Tibial nerve (tissue), 4 donors: Measurements from ENCODE around the gene TAS1R1.
A peak's percentile ranks its signal among the peaks of the same experiment; 100 is the strongest.

Experiments
- CTCF ChIP-seq, 5 experiments: fragments of 200-600 bp in 3 of 5; fragments of 450-650 bp in 2 of 5; sonication (generic) in 3 of 5; IDR thresholded peaks; one replicate each; pipeline ENCODE4 v1.5.1; 2016 to 2019; ENCODE audit warnings: antibody characterized with exemption in 5 of 5, mild to moderate bottlenecking in 3 of 5, moderate library complexity in 2 of 5
- EP300 ChIP-seq, 2 donors: sonication (generic); formaldehyde crosslinking; IDR thresholded peaks; one replicate each; pipeline ENCODE4 v1.6.1; 2017; ENCODE audit warnings: antibody characterized with exemption in 2 of 2, mild to moderate bottlenecking in 1 of 2
- POLR2A ChIP-seq, 2 donors: fragments of 450-650 bp; IDR thresholded peaks; one replicate each; pipeline ENCODE4 v1.6.1; 2017; ENCODE audit warnings: antibody characterized with exemption in 2 of 2, mild to moderate bottlenecking in 2 of 2, moderate library complexity in 2 of 2

GRCh38 chr1:6613361-6614018 is 58.4 kb downstream of the TAS1R1 start, which contains the start of gene PHF13:
- peak; percentile 38 to 74 for TF ChIP-seq POLR2A (IDR thresholded peaks at IDR 0.05)
- TF ChIP-seq CTCF (IDR thresholded peaks at IDR 0.05): peak in 1 of 5 experiments; percentile 14
- TF ChIP-seq EP300 (IDR thresholded peaks at IDR 0.05): peak; percentile 50 to 83
